SK-N-SH treated with all-trans-retinoic acid at 6 μM for 48 hours (cell line): ENCODE results near the gene LAMP2.

Source experiments
- OSR1 ChIP-seq: fragments of 250-450 bp; sonication (Bioruptor Pico); IDR thresholded peaks from 2 replicates; pipeline ENCODE4 v1.8.0; 2022; ENCODE audit warnings: moderate library complexity, mild to moderate bottlenecking, inconsistent platforms
- TOX ChIP-seq: fragments of 250-450 bp; sonication (Bioruptor Pico); IDR thresholded peaks from 2 replicates; pipeline ENCODE4 v1.8.0; 2021; ENCODE audit warnings: mild to moderate bottlenecking, moderate library complexity, borderline replicate concordance

DNA sequence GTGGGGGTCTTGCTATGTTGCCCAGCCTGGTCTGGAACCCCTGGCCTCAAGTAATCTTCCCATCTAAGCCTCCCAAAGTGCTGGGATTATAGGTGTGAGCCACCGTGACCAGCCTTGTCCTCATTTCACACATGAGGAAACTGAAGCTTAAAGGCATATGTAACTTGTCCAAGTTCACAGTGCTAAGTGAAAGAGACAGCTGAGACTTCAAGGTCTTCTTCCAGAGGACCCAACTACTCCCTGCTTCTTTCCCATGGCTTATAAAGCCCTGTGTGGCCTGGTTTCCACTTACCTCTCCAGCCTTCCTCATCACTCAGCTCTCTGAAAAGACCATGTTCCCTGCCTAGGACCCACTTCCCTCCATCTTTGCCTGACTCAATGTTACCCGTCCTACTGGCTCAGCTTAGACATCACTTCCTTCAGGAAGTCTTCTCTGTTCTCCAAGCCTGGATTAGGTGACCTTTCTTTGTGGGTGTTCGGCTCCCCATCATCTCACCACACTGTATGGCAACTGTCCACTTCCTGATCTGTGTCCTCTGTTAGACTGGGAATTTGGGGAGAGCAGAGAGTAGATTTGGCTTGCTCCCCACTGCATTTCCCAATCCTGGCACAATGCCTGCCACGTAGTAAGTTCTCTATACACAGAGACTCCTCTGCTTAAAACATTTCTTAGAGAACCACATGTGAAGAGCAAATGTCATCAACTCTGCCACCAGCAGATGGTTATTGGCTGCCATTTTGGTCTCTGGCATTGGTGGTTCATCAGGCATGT is 30.4 kb upstream of the LAMP2 start:
- TF ChIP-seq TOX (CRISPR knock-in tag) (no peak), OSR1 (CRISPR knock-in tag) (no peak)
